Measurements from ENCODE around the gene NMNAT3. TPM values are rescaled to one million over a fixed set of nuclear protein-coding genes. Genes with fewer than 3 reads are reported as not detected.

The NMNAT3 gene
- total RNA-seq, 4 donors from 2014 or later, result 10.3 to 16.5 (median 12.6) TPM

GRCh38 chr3:139534992-139535879 is 142.5 kb downstream of the NMNAT3 start:
- Histone ChIP-seq H3K27ac (peak overlapping the region in 2 of 3 donors; percentile 67 to 73), H3K36me3 (no peaks in the 10 kb centered on the region), H3K4me1 (peaks cover 27 to 36% of the 10 kb centered on the region in 2 donors), H3K9me3 (no peaks in the 10 kb centered on the region), H3K4me3 (replicated peaks in 1 of 3) (no peak overlapping the region), H3K27me3 (no peaks in the 10 kb centered on the region)
- intact Hi-C loops (cut with DNase I), result no loop called here
- WGBS, 2 donors, result 62 to 63% methylated on average over 12 of the region's 12 CpGs
- TF ChIP-seq POLR2A (IDR thresholded peaks at IDR 0.05) (no peak), CTCF (IDR thresholded peaks at IDR 0.05) (no peak)
- peak; percentile 55 to 61 for DNase-seq

- Histone ChIP-seq H3K27me3 (no peaks in the 10 kb centered on the region), H3K9me3 (no peaks in the 10 kb centered on the region), H3K36me3 (no peaks in the 10 kb centered on the region), H3K4me1 (peaks cover 27 to 29% of the 10 kb centered on the region in 2 donors), H3K27ac (peak overlapping the region; percentile 26 to 73 (median 67)), H3K4me3 (replicated peaks in 1 of 3) (no peak overlapping the region)
- peak; percentile 78 to 82 for DNase-seq
- TF ChIP-seq CTCF (IDR thresholded peaks at IDR 0.05), result no peak
- TF ChIP-seq POLR2A (IDR thresholded peaks at IDR 0.05), result no peak
- intact Hi-C loops (cut with DNase I), result no loop called here
- WGBS, 2 donors, result 30 to 33% methylated on average over 1 of the region's 1 CpG
Observed at GRCh38 chr3:139534455-139534812, 143.3 kb downstream of the NMNAT3 start.

- DNase-seq, result peak in 1 of 2 donors; percentile 29
- no peaks in the 10 kb centered on the region for H3K9me3 ChIP-seq
- intact Hi-C loops (cut with DNase I), result no loop called here
- peak overlapping the region; percentile 26 to 73 (median 67) for H3K27ac ChIP-seq
- H3K4me1 ChIP-seq, result peaks cover 25 to 29% of the 10 kb centered on the region in 2 donors
- no peak for TF ChIP-seq POLR2A (IDR thresholded peaks at IDR 0.05)
- TF ChIP-seq CTCF (IDR thresholded peaks at IDR 0.05), result no peak
- H3K4me3 ChIP-seq (replicated peaks in 1 of 3), result no peak overlapping the region
- WGBS, 2 donors, result 47 to 56% methylated on average over 15 of the region's 15 CpGs
- H3K27me3 ChIP-seq, result no peaks in the 10 kb centered on the region
- H3K36me3 ChIP-seq, result no peaks in the 10 kb centered on the region
Observed at GRCh38 chr3:139533781-139534454, 143.9 kb downstream of the NMNAT3 start.

- intact Hi-C loops (cut with DNase I), result no loop called here
- H3K4me1 ChIP-seq, result peaks cover 24 to 29% of the 10 kb centered on the region in 2 donors
- WGBS, 2 donors, result 80 to 87% methylated on average over 7 of the region's 7 CpGs
Observed at GRCh38 chr3:139532976-139533375, 144.8 kb downstream of the NMNAT3 start.

More at GRCh38 chr3:139532976-139533375, 144.8 kb downstream of the NMNAT3 start:
- TF ChIP-seq POLR2A (IDR thresholded peaks at IDR 0.05) (no peak), CTCF (IDR thresholded peaks at IDR 0.05) (no peak)
- Histone ChIP-seq H3K9me3 (no peaks in the 10 kb centered on the region), H3K36me3 (no peaks in the 10 kb centered on the region), H3K27ac (no peak overlapping the region), H3K4me3 (replicated peaks in 1 of 3) (no peak overlapping the region), H3K27me3 (no peaks in the 10 kb centered on the region)
- DNase-seq, result no peak

All from thyroid gland (tissue), 4 donors.